Activated naive CD4-positive, alpha-beta T cell (primary cell): ENCODE data around the gene MIS18BP1.
"Not testable (repeated sequence)": the region's sequence is repeated elsewhere in the genome, so short reads cannot be mapped to it uniquely, and the experiment has no call there.

Source experiments
- DNase-seq, 4 experiments: peaks; one replicate each; lab custom pipeline; 2025; lab: John Stamatoyannopoulos, UW

The MIS18BP1 gene

GRCh38 chr14:45246151-45246550, 6.9 kb downstream of the MIS18BP1 start:
- no peak for DNase-seq

GRCh38 chr14:45242706-45243105, 10.3 kb downstream of the MIS18BP1 start:
- DNase-seq: no peak

GRCh38 chr14:45238988-45239387, 14.0 kb downstream of the MIS18BP1 start:
- DNase-seq: no peak

- no peak for DNase-seq
These were observed 25.4 kb downstream of the MIS18BP1 start for GRCh38 chr14:45227566-45227965.

- DNase-seq: no peak
These were observed 30.3 kb downstream of the MIS18BP1 start for GRCh38 chr14:45222485-45223262.

GRCh38 chr14:45214341-45214740, 38.7 kb downstream of the MIS18BP1 start:
- not testable (repeated sequence) for DNase-seq

- not testable (repeated sequence) for DNase-seq
These were observed 39.3 kb downstream of the MIS18BP1 start for GRCh38 chr14:45213716-45214115.

- no peak for DNase-seq
These were observed 40.8 kb downstream of the MIS18BP1 start for GRCh38 chr14:45212231-45212630.

GRCh38 chr14:45211295-45211694, 41.7 kb downstream of the MIS18BP1 start:
- no peak for DNase-seq

- no peak for DNase-seq
These were observed 42.8 kb downstream of the MIS18BP1 start for GRCh38 chr14:45210159-45210558.

GRCh38 chr14:45204241-45204640, 48.8 kb downstream of the MIS18BP1 start:
- no peak for DNase-seq

- DNase-seq: no peak
These were observed 51.1 kb downstream of the MIS18BP1 start for GRCh38 chr14:45201905-45202304.

- no peak for DNase-seq
These were observed 53.8 kb downstream of the MIS18BP1 start for GRCh38 chr14:45199230-45199629.

- DNase-seq: no peak
These were observed 54.5 kb downstream of the MIS18BP1 start for GRCh38 chr14:45198551-45198950.

GRCh38 chr14:45194964-45195363, 58.0 kb downstream of the MIS18BP1 start:
- no peak for DNase-seq

- no peak for DNase-seq
These were observed 67.7 kb downstream of the MIS18BP1 start for GRCh38 chr14:45185100-45185814.

- DNase-seq: no peak
These were observed 71.2 kb downstream of the MIS18BP1 start for GRCh38 chr14:45181806-45182205.

GRCh38 chr14:45181329-45181728, 71.7 kb downstream of the MIS18BP1 start:
- no peak for DNase-seq

- DNase-seq: no peak
These were observed 75.9 kb downstream of the MIS18BP1 start for GRCh38 chr14:45177076-45177475.

- DNase-seq: no peak
These were observed 83.1 kb downstream of the MIS18BP1 start for GRCh38 chr14:45169906-45170305.

- DNase-seq: no peak
These were observed 96.9 kb downstream of the MIS18BP1 start for GRCh38 chr14:45156067-45156466.
